GM19099 (cell line): Measurements from ENCODE around the gene LRCH1.

Experiments
- POLR2A ChIP-seq: IDR thresholded peaks from 3 replicates; pipeline ENCODE4 v1.6.1; 2011; ENCODE audit warnings: low read depth; ENCODE audit not compliant: insufficient read length; ENCODE audit errors: extremely low read depth

Gene LRCH1

GRCh38 chr13:46684287-46685001, 131.5 kb downstream of the LRCH1 start:
- no peak for TF ChIP-seq POLR2A

DNA sequence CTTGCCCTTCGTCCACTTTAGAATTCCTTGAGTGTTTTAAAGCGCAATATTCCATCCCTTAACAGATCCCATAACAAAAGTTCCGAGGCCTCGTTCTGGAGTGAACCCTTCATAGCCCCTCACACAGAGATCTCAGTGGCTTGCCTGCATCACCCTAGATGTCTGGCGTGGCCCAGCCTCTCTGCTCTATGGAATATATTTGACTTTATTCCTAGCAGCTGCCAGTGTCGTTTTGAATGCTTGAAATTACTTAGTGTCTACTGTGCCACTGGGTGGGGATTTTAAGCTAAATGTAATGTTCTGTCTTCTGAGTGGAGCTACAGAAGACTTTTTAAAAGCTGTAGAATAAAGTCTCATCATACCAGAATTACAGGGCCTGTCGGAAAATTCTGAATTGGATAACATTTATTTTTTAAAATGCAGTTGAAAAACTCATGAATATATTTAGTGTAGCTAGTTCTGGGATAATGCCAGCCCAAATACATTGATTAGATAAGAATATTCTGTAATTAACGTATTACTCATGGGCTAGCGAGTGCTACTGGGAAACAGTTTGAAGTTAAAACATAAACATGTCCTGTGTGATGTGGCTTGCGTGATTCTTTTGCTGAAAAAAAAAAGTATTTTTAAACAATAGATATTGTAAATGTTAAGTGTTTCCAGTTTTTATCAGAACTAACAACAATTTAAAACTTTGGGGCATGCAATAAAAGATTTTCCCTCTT, 132.2 kb downstream of the LRCH1 start:
- no peak for TF ChIP-seq POLR2A

- TF ChIP-seq POLR2A: no peak
Observed at GRCh38 chr13:46686171-46686570, 133.2 kb downstream of the LRCH1 start.

GRCh38 chr13:46687810-46688209, 134.8 kb downstream of the LRCH1 start:
- TF ChIP-seq POLR2A: no peak

DNA sequence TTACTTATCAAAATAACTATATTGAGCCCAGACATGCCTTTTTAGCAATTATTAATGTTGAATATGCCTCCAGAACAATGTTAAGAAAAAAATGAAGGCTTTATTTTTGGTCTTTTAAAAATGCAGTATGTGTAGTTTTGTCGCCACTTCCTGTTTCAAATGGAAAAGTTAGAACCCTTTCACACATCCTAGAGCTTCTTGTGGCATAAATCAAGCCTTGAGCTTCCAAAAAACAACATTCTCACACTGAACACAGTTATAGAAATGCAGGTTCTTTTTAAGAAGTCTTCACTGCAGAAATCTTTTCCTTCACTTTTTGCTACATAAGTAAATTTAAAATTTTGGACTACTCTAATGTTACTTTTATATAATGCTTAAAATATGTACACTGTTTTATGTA, 135.3 kb downstream of the LRCH1 start:
- no peak for TF ChIP-seq POLR2A

DNA sequence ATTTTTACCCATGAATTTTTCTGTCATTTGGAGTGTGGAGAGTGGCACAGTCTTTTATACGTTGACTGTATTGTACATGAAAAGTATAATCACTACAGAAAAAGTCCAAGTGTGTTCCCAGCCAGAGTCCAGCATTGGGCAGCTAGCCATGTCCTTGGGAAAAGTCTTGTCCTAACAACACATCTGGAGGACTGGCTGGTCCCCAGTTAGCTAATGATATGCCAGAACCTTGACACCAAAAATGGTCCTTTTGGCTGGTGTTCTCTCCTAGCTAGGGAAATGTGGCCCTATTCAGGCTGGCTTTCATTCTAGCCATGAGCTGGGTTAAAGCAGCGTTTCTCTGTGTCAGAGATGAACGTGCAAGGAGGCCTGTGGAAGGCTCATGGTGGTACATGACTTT, 145.0 kb downstream of the LRCH1 start:
- no peak for TF ChIP-seq POLR2A

DNA sequence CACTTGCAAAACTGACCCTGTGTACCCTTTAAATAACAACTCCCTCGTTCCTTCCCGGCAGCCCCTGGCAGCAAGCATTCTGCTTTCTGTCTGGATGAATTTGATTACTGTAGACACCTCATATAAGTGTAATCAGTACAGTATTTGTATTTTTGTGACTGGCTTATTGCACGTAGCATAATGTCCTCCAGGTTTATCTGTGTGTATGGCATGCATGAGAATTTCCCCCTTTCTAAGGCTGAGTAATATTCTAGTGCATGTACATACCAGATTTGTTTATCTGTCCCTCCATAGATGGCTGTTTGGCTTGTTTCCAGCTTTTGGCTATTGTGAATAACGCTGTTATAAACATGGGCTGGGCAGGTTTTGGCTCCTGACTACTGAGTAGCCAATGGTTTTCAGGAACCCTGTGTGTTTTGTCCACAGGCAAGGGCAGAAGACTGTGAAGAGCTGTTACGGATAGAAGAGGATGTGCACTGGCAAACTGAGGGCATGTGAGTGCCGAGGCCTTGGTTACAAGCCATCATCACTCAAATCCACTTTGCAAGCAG, 146.0 kb downstream of the LRCH1 start:
- TF ChIP-seq POLR2A: no peak

GRCh38 chr13:46712524-46712923, 159.6 kb downstream of the LRCH1 start:
- TF ChIP-seq POLR2A: no peak

- TF ChIP-seq POLR2A: no peak
Observed at GRCh38 chr13:46715363-46715762, 162.4 kb downstream of the LRCH1 start.

GRCh38 chr13:46716821-46717220, 163.9 kb downstream of the LRCH1 start:
- no peak for TF ChIP-seq POLR2A

- no peak for TF ChIP-seq POLR2A
Observed at GRCh38 chr13:46717275-46717674, 164.3 kb downstream of the LRCH1 start.

DNA sequence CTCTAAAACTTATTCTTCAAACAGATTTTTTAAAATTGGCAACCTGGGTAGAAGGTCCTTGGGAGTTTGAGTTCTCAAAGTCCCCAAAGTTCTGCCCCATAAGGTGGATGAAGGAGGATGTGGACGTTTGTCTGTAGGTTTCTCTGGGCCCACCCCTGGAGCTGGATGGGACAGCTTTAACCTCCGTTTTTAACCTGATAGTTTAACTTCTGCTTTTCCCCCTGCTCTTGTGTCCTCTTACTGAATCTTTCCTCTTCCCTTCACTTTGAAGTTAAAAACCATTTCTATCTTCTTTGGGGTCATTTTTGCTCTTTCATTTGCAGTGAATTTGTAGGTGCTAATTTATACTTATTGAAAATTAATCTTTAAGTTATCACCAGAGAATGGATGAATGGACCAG, 164.9 kb downstream of the LRCH1 start:
- no peak for TF ChIP-seq POLR2A

GRCh38 chr13:46720189-46720588, 167.2 kb downstream of the LRCH1 start:
- TF ChIP-seq POLR2A: no peak

DNA sequence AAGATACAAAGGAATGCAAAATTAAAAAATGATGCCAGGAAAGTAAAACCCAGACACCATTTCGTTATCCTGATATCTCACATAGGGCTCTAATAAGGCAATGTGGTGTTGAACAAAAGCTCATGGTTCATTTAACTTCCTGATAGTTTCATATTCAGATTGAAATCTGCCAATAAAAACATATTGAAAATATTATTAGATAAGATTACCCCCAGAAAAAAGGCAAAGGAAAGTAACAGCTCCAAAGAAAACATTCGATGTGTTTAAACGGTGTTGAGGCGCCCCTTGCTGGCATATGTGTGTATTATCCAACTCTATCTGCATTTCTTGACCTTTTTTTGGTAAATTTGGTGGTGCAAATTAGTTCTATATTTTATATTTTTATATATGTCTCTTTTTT, 168.1 kb downstream of the LRCH1 start:
- no peak for TF ChIP-seq POLR2A

DNA sequence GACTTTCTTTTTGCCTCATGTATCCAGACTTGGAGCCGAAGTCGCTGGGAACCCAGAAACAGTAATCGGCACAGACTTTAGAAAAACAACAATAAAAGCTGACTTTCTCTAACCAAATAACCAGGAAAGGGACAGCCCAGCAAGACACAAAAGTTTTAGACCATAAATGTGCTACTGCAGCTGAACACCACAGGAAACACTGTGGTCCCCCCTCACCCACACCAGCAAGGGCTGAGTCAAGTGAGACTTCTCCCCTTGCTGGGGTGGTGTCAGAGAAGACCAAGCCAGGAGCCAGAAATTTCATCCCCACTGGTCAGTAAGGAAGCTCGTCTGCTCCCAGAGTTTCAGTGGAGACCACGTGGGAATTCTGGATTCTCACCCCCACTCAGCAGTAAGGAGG, 173.4 kb downstream of the LRCH1 start:
- no peak for TF ChIP-seq POLR2A

DNA sequence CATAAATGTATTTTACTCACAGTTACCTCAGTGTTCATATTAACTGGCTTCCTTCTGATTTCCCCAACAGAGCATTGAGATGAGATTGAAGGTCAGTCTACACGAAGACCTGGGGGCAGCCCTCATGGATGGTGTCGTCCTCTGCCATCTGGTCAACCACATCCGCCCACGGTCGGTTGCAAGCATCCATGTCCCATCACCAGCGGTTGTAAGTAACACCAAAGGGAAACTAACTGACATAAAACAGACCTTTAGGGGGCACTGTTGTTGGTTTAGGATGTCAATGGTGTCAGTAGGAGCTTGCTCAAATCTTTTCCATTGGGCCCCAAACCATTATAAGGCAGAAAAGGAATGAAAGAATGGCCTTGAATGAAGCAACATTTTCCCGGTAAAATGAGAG, 175.8 kb downstream of the LRCH1 start:
- TF ChIP-seq POLR2A: no peak

GRCh38 chr13:46731535-46731934, 178.6 kb downstream of the LRCH1 start:
- no peak for TF ChIP-seq POLR2A

- no peak for TF ChIP-seq POLR2A
Observed at GRCh38 chr13:46735425-46735824, 182.5 kb downstream of the LRCH1 start.
